CD4-positive, alpha-beta T cell treated with Interleukin-17A for 4 hours (primary cell): ENCODE data around the gene C1orf122.
"Not testable (repeated sequence)": the region's sequence is repeated elsewhere in the genome, so short reads cannot be mapped to it uniquely, and the experiment has no call there.

Experiments
- DNase-seq: peaks from one replicate; pipeline ENCODE4 v3.0.0-alpha.2; 2020; ENCODE audit warnings: mixed read lengths

The C1orf122 gene

DNA sequence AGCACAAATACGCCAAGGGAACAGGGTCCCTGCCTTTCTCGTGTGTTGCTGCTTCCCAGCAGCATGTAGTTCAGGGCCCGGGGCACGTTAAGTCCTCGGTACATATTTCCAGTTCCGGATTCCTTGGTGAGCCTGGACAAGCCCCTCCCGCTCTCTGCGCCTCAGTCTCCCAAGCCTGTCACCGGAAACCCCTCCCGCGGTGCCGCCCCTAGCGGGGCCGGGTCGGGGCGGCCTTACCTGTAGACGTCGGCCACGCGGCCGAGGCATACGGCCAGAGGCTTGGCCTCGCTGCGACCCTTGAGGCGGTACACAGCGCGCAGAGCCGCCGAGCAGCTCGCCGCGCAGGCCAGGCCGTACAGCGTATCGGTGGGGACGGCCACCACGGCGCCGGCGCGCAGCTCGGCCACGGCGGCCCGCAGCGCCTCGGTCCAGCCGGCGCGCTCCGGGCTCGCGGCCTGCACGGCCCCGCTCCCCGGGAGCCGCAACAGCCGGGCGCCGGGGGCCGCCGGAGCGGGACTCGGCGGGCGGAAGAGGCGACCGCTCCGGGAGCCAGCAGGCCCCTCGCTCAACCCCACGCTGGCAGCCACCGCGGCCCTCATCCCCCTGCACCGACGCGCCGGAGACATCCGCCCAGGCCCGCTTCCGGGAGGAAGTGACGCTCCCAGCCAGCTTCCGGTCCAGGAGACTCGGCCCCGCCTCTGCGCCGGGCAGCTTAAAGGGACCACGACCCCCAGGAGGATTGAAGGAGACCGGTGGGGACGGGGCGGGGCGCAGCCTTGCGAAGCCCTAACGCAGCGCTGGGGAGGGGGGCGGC lies at the start of gene C1orf122, which contains the start of gene YRDC:
Gene C1orf122 (plus strand): TSS at position 236 of the 814 bp plus-strand sequence. CDS start 615 bp downstream, outside the sequence.
Gene YRDC (minus strand): TSS at position 654 of the 814 bp plus-strand sequence. CDS start 28 bp downstream, at position 626.
- peak; percentile 95 for DNase-seq

- DNase-seq, result no peak
These were observed 48.1 kb upstream of the C1orf122 start for GRCh38 chr1:37759451-37759850.

DNA sequence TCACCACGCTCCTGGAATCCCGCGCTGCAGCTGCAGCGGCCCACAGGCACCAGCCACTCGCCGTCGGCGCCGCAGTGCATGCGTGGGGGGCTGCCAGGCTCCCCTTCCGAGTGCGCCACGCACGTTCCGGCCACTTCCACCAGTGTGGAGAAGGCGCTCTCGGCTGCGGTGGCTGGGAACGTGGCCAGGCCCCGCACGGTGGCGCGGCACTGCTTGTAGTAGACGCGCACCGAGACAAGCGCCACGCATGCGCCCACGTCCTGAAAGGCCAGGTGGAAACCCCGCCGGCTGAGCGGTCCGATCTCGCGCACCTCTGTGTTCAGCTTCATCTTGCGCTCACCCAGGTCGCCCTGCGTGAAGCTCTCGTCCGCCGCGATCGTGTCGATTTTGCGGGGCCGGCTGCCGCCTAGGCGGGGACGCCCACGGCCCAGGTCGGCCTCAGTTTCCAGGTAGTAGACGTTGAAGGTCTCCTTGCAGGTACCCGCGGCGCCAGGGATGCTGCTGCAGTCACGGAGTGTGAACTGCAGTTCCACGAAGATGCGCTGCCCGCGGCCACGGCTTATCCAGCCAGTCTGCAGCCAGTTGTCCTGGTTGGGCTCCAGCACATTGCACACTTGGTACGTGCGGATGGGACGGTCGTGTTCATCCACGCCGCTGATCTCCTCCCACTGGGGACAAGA lies 46.0 kb upstream of the C1orf122 start:
- DNase-seq, result no peak

DNA sequence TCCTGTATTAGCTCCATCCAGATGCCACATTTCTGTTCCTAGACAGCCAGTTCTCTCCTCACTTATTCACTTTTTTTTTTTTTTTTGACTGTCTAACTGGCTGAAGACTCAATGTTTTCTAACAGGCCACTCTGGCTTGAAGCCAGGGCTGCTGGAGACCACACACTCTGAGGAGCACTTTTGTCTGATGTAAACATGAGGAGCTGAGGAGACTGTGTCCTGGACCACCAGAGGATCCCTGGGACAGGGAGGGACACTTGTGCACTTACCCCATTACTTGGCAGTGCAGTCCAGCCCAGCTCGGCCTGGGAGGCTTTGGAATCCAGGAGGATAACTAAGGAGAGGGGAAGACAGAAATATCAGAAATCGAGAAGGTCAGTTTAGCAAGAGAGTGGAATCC lies 45.1 kb upstream of the C1orf122 start:
- DNase-seq, result no peak

- no peak for DNase-seq
These were observed 43.7 kb upstream of the C1orf122 start for GRCh38 chr1:37763791-37764413.

DNA sequence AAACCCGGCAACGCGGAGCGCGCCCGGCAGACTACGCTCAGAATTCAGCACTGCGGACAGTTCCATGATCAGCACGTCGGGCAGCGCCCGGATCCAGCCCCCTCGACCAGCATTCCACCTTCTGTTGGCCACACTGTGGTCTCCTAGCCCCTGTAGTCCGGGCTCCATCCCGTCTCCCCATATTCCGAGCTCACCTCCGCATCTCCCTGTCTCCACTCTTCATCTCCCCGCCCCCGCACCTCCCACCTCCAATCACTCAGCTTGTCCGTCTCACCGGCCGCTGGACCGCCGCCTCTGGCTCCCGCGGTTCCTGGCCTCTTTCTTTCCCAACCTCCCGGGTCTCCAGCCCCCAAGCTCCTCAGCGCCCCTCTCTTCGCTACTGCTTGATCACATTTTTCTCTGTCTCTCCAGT lies 43.2 kb upstream of the C1orf122 start:
- DNase-seq, result peak; percentile 9

DNA sequence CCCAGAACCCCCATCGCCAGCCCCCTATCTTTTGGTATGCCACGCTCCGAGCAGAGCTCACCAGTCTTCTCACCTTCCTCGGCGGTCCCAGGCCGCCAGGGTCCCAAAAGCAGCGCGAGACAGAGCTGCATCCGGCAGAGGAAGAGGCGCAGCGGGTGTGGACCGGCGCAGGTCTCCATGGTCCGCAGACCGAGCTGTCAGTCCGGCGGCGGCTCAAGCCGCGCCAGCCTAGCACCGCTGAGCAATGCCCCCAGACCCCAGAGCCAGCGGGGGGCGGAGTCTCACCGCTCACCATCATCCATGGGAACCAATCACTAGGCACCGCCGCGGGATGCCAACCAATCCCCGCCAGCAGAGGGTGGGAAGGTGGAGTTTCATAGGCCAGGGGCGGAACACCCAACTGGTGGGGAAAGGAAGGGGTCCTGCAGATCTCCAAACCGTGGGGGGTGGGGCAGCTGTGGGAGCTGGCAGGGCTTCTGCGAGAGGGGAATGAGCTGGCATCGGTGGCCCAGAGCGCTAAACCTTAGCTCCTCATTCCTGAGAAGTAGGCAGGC lies 42.6 kb upstream of the C1orf122 start, which contains the start of gene EPHA10:
Gene EPHA10 (minus strand): TSS at position 233 of the 554 bp plus-strand sequence. CDS start 54 bp downstream, at position 179.
- DNase-seq, result no peak

GRCh38 chr1:37765916-37766664 lies 41.5 kb upstream of the C1orf122 start:
- DNase-seq, result no peak

DNA sequence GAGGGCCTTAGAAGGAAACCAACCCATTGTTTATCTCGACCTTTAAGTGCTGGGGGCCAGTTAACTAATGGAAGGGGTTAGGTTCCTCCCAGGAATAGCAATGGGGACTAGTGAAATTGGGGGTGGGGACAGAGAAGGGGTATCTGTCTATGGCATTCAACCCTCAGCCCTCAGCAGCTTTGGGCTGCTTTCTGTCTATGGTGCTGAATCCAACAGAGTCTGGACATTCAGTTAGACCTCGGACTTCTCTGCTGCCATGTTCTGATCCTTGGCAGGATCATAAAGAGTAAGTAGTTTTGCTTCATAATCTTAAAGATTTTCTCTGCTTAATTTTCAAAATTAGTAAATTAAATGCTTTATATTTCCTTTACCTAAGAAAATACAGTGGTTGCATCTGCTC lies 40.1 kb upstream of the C1orf122 start:
- no peak for DNase-seq

DNA sequence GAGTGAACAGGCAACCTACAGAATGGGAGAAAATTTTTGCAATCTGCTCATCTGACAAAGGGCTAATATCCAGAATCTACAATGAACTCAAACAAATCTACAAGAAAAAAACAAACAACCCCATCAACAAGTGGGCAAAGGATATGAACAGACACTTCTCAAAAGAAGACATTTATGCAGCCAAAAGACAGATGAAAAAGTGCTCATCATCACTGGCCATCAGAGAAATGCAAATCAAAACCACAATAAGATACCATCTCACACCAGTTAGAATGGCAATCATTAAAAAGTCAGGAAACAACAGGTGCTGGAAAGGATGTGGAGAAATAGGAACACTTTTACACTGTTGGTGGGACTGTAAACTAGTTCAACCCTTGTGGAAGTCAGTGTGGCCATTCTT lies 36.1 kb upstream of the C1orf122 start:
- not testable (repeated sequence) for DNase-seq

- no peak for DNase-seq
These were observed 30.6 kb upstream of the C1orf122 start for GRCh38 chr1:37776946-37777516.

DNA sequence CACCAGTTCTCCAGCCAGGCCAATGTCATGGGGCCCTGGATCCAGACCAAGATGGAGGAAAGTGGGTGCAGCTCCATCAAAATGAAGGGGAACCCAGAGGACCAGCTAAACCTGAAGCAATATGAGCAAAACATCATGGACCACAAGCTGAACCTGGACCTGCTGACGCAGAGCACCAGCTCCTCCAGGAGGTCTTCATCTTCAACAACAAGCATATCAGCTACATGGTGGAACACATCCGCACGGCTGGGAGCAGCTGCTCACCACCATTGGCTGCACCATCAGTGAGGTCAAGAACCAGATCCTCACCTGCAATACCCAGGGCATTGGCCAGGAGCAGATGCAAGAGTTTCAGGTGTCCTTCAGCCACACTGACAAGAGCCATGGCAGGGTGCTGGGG lies 28.9 kb upstream of the C1orf122 start:
- no peak for DNase-seq

GRCh38 chr1:37782491-37782890 lies 25.1 kb upstream of the C1orf122 start:
- no peak for DNase-seq

GRCh38 chr1:37792943-37793686 lies 14.5 kb upstream of the C1orf122 start:
- no peak for DNase-seq

DNA sequence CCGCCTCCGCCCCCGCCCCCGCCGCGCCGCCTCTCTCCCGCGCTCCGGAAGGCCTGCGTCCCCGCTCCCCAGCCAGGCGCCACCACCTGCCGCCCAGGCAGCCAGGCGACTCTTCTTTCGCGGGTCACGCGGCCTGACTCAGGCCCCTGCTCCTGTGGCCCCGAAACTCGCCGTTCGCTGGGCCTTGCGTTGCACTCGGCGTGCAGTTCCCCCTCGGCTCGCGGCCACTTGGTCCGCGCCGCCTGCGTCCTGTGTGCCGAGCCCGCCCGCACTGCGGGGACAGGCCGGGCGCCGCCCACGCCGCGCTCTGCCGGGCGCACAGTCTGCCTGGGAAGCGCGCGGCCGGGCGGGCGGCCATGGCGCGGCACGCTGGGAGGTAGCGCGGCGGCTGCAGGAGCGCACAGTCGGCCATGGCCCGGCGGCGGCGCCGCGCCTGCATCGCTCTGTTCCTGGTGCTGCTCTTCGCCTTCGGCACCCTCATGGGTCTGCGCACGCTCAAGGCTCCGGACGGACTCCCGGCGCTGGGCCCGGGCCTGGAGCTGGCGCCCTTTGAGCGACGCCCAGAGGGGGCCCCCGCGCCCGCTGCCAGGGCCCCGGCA lies 13.7 kb upstream of the C1orf122 start, which contains the start of gene MANEAL:
Gene MANEAL (plus strand): TSS at position 75 of the 599 bp plus-strand sequence. CDS start 336 bp downstream, at position 411.
- DNase-seq, result peak; percentile 27

- no peak for DNase-seq
These were observed 12.9 kb upstream of the C1orf122 start for GRCh38 chr1:37794372-37795339.

DNA sequence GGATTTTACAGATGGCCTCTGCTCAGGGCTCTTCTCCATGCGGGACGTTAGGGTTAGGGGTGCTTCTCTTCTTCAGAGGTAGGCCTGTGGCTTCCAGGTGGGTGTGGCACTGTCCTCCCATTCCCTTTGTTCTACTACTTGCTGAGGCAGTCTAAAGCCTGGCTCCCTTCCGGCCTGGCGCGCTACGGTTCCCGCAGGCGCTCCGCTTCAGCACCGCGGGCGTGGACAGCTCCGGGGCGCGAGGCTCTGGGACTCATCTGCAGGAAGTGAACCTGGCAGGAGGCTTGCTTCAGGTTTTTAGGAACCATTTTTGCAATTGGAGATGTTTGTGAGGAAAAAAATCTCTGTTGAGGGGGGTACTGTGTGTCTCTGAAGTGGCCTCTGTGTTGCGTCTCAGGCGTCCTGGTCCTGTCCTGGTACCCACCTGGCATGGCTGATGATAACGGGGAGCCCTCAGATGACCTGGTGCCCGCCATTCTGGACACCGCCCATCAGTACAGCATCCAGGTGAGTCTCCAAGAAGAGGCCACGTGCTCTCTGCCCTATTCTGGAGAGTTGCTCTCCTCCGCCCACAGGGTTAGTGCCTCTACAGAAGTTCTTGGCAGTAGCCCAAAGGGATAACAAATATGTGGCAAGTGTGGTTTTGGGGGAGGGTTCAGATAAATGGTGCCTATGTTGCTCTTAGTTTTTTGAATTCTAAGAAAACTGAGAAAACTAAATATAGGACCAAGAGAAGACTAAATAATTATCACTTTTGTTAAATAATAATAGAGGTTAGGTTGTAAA lies 12.1 kb upstream of the C1orf122 start:
- DNase-seq, result peak; percentile 54

- no peak for DNase-seq
These were observed 9.7 kb upstream of the C1orf122 start for GRCh38 chr1:37797750-37798345.
